ENCODE data around the gene GFM1. TPM values are rescaled to one million over a fixed set of nuclear protein-coding genes. Genes with fewer than 3 reads are reported as not detected.

Gene GFM1
- total RNA-seq, 4 donors from 2014 or later, result 27.2 to 66.6 (median 44.5) TPM

- H3K4me1 ChIP-seq, result no peaks in the 10 kb centered on the region
- TF ChIP-seq POLR2A (IDR thresholded peaks at IDR 0.05) (no peak), CTCF (IDR thresholded peaks at IDR 0.05) (no peak)
- DNase-seq, result no peak
- no peaks in the 10 kb centered on the region for H3K36me3 ChIP-seq
- no peak overlapping the region for H3K4me3 ChIP-seq
- H3K27me3 ChIP-seq, result no peaks in the 10 kb centered on the region
- H3K9me3 ChIP-seq, result no peaks in the 10 kb centered on the region
- no peak overlapping the region for H3K27ac ChIP-seq
Observed at GRCh38 chr3:158738653-158739052, 94.3 kb downstream of the GFM1 start.

DNA sequence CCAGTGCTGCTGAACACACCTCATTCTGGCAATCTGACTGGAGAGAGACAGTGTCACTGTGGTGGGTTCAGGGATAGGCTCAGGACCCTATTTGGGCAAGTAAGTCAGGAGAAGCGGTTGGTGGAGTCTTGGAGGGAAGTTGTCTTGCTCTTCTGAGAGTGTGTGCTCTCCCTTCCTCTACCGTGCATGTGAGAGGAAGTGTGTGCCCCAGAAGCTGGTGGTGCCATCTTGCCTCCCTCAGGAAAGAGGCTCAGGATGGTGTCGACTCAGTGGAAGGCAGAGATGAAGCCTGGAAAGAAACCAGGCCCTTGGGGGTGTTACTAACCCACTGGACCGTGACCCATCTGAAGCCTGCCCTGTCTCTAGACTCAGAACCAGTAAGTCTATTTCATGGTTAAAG, 94.8 kb downstream of the GFM1 start:
- Histone ChIP-seq H3K36me3 (no peaks in the 10 kb centered on the region), H3K4me1 (no peaks in the 10 kb centered on the region), H3K4me3 (no peak overlapping the region), H3K27me3 (no peaks in the 10 kb centered on the region), H3K9me3 (no peaks in the 10 kb centered on the region), H3K27ac (no peak overlapping the region)
- DNase-seq, result no peak
- TF ChIP-seq CTCF (IDR thresholded peaks at IDR 0.05) (no peak), POLR2A (IDR thresholded peaks at IDR 0.05) (no peak)

GRCh38 chr3:158739661-158740060, 95.3 kb downstream of the GFM1 start:
- Histone ChIP-seq H3K4me3 (no peak overlapping the region), H3K27me3 (no peaks in the 10 kb centered on the region), H3K9me3 (no peaks in the 10 kb centered on the region), H3K36me3 (no peaks in the 10 kb centered on the region), H3K4me1 (no peaks in the 10 kb centered on the region), H3K27ac (no peak overlapping the region)
- TF ChIP-seq POLR2A (IDR thresholded peaks at IDR 0.05), result no peak
- TF ChIP-seq CTCF (IDR thresholded peaks at IDR 0.05), result no peak
- DNase-seq, result no peak

Small RNA genes lying within 50 kb of the gene (small RNA-seq; reads per million reads assigned to genes)
- 0 reads per million in 2 donors for gene AC025033.1
- 0 reads per million in 2 donors for gene AC080013.6

Other genes with a start within 250 kb of the GFM1 start
- gene MLF1, start 73.3 kb upstream of the GFM1 start, total RNA-seq, result 1 to 10 TPM in 2 of 4 donors, not detected in 2; 1.3 to 4.1 TPM
- gene LXN, start 28.1 kb downstream of the GFM1 start, total RNA-seq, result 10 to 100 TPM; 18.2 to 33.6 (median 26.0) TPM
- 100 to 1,000 TPM in 2 of 4 donors, 10 to 100 TPM in 2; 11.6 to 225 (median 84.9) TPM for gene RARRES1, start 87.9 kb downstream of the GFM1 start, total RNA-seq
- gene MFSD1, start 157.5 kb downstream of the GFM1 start, total RNA-seq, result 10 to 100 TPM; 14.9 to 48.0 (median 42.6) TPM